Measurements from ENCODE around the gene TSPO2. TPM values are rescaled to one million over a fixed set of nuclear protein-coding genes. Genes with fewer than 3 reads are reported as not detected.
A peak's percentile ranks its signal among the peaks of the same experiment; 100 is the strongest.

Gene TSPO2
- total and polyA plus RNA-seq, 2 of the 4 experiments (the other 2 are of a cell fraction): not detected

DNA sequence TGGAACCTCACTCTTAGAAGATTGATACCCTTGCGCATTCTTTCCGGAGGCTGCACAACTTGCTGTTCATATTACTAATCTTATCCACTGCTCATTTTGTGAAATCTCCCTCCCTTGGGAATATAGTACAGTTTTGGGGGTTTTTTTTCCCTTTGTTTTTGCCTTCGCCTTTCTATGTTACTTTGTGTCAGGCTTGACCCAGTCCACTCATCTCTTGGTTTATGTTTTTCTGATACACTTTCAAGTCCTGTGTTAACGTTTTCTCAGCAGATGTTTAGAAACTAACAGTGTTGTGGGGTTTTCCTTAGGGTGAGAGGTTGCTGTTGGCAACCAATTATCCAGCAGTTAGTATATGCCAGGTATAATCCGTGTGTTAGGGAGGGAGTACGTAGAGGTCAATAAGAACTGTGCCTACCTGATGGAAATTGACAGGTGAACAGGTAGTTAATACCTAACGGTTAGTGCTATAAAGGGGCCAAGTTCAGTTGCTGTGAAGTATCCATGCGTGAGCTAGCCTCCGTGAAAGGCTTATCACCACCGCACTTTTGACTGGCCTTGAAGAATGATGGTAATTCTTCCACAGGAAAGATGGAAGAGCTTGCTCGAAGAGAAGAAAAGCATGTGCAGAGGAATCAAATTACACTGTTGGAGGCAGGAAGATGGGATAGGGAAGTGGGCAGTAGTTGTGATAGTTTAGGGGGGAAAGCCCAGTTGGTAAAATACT lies 31.9 kb downstream of the TSPO2 start:
- H4K91ac ChIP-seq (ENCODE audit: insufficient read depth, low read depth, low read length): peak overlapping the region; percentile 26
- peaks cover 16 to 31% of the 10 kb centered on the region in 2 experiments for H3K79me1 ChIP-seq (ENCODE audit: low read depth in 1 of 2, low read length in 2 of 2)
- WGBS, 2 experiments (ENCODE audit: extremely low coverage in 2 of 2, insufficient read length in 1 of 2): 0% methylated on average over 6 of the region's 11 CpGs; no CpG with 5 or more reads in 1 of the 2 experiments
- H2AK9ac ChIP-seq (replicated peaks; ENCODE audit: low read depth, low read length, poor library complexity): peak overlapping the region; percentile 98
- H2BK5ac ChIP-seq (ENCODE audit: low read depth, low read length, poor library complexity, severe bottlenecking): peak overlapping the region; percentile 74
- peak overlapping the region; percentile 42 for H3K4ac ChIP-seq (ENCODE audit: low read depth, low read length)
- peak overlapping the region; percentile 3; the same call in 2 of the 3 replicates for H2BK15ac ChIP-seq (ENCODE audit: low read depth, low read length)
- no peaks in the 10 kb centered on the region for H3K9me3 ChIP-seq (ENCODE audit: control insufficient read depth, insufficient read depth, low read length)
- H2BK20ac ChIP-seq (ENCODE audit: low read depth, low read length): no peak overlapping the region
- peaks cover 3% of the 10 kb centered on the region for H3K4me1 ChIP-seq (ENCODE audit: control insufficient read depth, insufficient read depth, low read length)
- peak overlapping the region; percentile 51 for H3K18ac ChIP-seq (ENCODE audit: low read depth, low read length)
- H2AFZ ChIP-seq (replicated peaks; ENCODE audit: low read length, poor library complexity): peak overlapping the region; percentile 73
- ATAC-seq (ENCODE audit: low read depth) (no peak), DNase-seq (peak; percentile 41)
- CTCF ChIA-PET: interaction anchor here (0.6 kb wide), 1 partner anchor 36 kb away, joined by 4 read pairs; no protein-coding TSS in a partner anchor
- POLR2A ChIA-PET (ENCODE audit: unreplicated experiment): no interaction called here
- no peaks in the 10 kb centered on the region; the same call in 1 of the 2 replicates for H3K36me3 ChIP-seq (ENCODE audit: control insufficient read depth, insufficient read depth, low read length)
- H3K4me2 ChIP-seq (ENCODE audit: low read depth, low read length): peak overlapping the region; percentile 100
- dilution Hi-C loops (cut with HindIII; ENCODE audit: low sequenced_read_pairs, unreplicated experiment): no loop called here
- peaks cover 10% of the 10 kb centered on the region for H4K20me1 ChIP-seq (ENCODE audit: insufficient read depth, low read length)
- peak overlapping the region; percentile 93 for H3K27ac ChIP-seq (ENCODE audit: insufficient read depth, low read length)
- peak overlapping the region; percentile 68; the same call in 1 of the 2 replicates for H2AK5ac ChIP-seq (ENCODE audit: low read depth, low read length)
- H2BK120ac ChIP-seq (ENCODE audit: low read depth, low read length): no peak overlapping the region; the same call in 1 of the 2 replicates
- H3K9ac ChIP-seq (ENCODE audit: low read depth, low read length): peak overlapping the region; percentile 90
- peak overlapping the region; percentile 88 for H4K5ac ChIP-seq (ENCODE audit: low read depth, low read length)
- in situ Hi-C loops (cut with MboI; ENCODE audit: low sequenced_read_pairs): no loop called here
- H3K27me3 ChIP-seq (ENCODE audit: control insufficient read depth, insufficient read depth, low read length): no peaks in the 10 kb centered on the region
- peak overlapping the region; percentile 72 for H3K4me3 ChIP-seq (ENCODE audit: insufficient read depth, low read depth, low read length)
- peak; percentile 32; the same call in 1 of the 2 replicates for TF ChIP-seq MXI1 (IDR thresholded peaks at IDR 0.05; ENCODE audit: borderline replicate concordance, low read depth, low read length)
- no peak for TF ChIP-seq CHD1 (IDR thresholded peaks at IDR 0.05; ENCODE audit: low read depth, low read length)
- intact Hi-C loops (cut with micrococcal nuclease): loop anchor here (1.0 to 5.0 kb wide), 3 partner anchors 108 to 608 kb away; no protein-coding TSS in a partner anchor
- peak overlapping the region; percentile 40 to 73; a peak in 3 of 4 replicates for H4K8ac ChIP-seq (ENCODE audit: low read depth in 2 of 2, low read length in 2 of 2)
- H3K23ac ChIP-seq (ENCODE audit: low read depth, low read length): peak overlapping the region; percentile 77
- peak overlapping the region; percentile 84 for H3K14ac ChIP-seq (replicated peaks; ENCODE audit: low read depth, low read length)
- H3K9me1 ChIP-seq (ENCODE audit: insufficient read depth, low read length): peaks cover 6% of the 10 kb centered on the region
- BruUV-seq (replicated peaks): TSS peak; percentile 50
- peak overlapping the region; percentile 92 for H3K56ac ChIP-seq (ENCODE audit: extremely low read depth, insufficient read depth, low read length)
